GM18526 (cell line): ENCODE data around the gene PRDM10.

Source experiments
- POLR2A ChIP-seq: IDR thresholded peaks from 3 replicates; pipeline ENCODE4 v1.6.1; 2011; ENCODE audit not compliant: insufficient read length; ENCODE audit errors: extremely low read depth

PRDM10 gene

GRCh38 chr11:129905402-129905801 is 97.2 kb downstream of the PRDM10 start:
- no peak for TF ChIP-seq POLR2A

GRCh38 chr11:129896062-129896461 is 106.6 kb downstream of the PRDM10 start:
- TF ChIP-seq POLR2A, result no peak

- peak; percentile 61 for TF ChIP-seq POLR2A
These were observed 107.3 kb downstream of the PRDM10 start, which contains the start of gene NFRKB for GRCh38 chr11:129895126-129896041. NFRKB (minus strand) TSS chr11:129895578; CDS start chr11:129892849, 2,729 bp downstream.

- TF ChIP-seq POLR2A, result no peak
These were observed 108.1 kb downstream of the PRDM10 start for GRCh38 chr11:129894278-129895125.

- TF ChIP-seq POLR2A, result no peak
These were observed 114.2 kb downstream of the PRDM10 start for GRCh38 chr11:129888451-129888850.

- TF ChIP-seq POLR2A, result no peak
These were observed 117.3 kb downstream of the PRDM10 start for GRCh38 chr11:129885381-129885780.

- TF ChIP-seq POLR2A, result no peak
These were observed 118.1 kb downstream of the PRDM10 start for GRCh38 chr11:129884581-129884980.

- no peak for TF ChIP-seq POLR2A
These were observed 121.0 kb downstream of the PRDM10 start for GRCh38 chr11:129881570-129882170.

- TF ChIP-seq POLR2A, result no peak
These were observed 122.3 kb downstream of the PRDM10 start for GRCh38 chr11:129880311-129880710.

- no peak for TF ChIP-seq POLR2A
These were observed 130.7 kb downstream of the PRDM10 start for GRCh38 chr11:129871914-129872313.

- no peak for TF ChIP-seq POLR2A
These were observed 136.3 kb downstream of the PRDM10 start for GRCh38 chr11:129866311-129866710.

GRCh38 chr11:129865701-129866100 is 136.9 kb downstream of the PRDM10 start:
- TF ChIP-seq POLR2A, result no peak

- TF ChIP-seq POLR2A, result no peak
These were observed 137.8 kb downstream of the PRDM10 start for GRCh38 chr11:129864811-129865210.

- TF ChIP-seq POLR2A, result no peak
These were observed 140.7 kb downstream of the PRDM10 start for GRCh38 chr11:129861702-129862522.
